ENCODE results near the gene TRIM44. TPM values are rescaled to one million over a fixed set of nuclear protein-coding genes. Genes with fewer than 3 reads are reported as not detected.

TRIM44 gene, protein sequence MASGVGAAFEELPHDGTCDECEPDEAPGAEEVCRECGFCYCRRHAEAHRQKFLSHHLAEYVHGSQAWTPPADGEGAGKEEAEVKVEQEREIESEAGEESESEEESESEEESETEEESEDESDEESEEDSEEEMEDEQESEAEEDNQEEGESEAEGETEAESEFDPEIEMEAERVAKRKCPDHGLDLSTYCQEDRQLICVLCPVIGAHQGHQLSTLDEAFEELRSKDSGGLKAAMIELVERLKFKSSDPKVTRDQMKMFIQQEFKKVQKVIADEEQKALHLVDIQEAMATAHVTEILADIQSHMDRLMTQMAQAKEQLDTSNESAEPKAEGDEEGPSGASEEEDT
- 10 to 100 TPM; 35.6 to 70.6 (median 43.2) TPM for total RNA-seq

GRCh38 chr11:35662649-35663407 lies at the start of gene TRIM44:
Gene TRIM44 (plus strand): TSS chr11:35662775. CDS start chr11:35663112, 337 bp downstream.
- Histone ChIP-seq H3K36me3 (peaks cover 0 to 5% of the 10 kb centered on the region in 2 donors), H3K4me1 (peaks cover 2 to 36% (median 8%) of the 10 kb centered on the region in 3 donors), H3K27ac (peak within 1 kb of the TSS; percentile 69 to 96 (median 94)), H3K4me3 (peak within 1 kb of the TSS; percentile 52 to 89), H3K9me3 (peaks cover 0 to 24% (median 3%) of the 10 kb centered on the region in 3 donors), H3K27me3 (no peaks in the 10 kb centered on the region)
- WGBS, 2 donors (ENCODE audit: low coverage in 1 of 2): 6% methylated on average over 11 of the region's 82 CpGs; no CpG with 5 or more reads in 1 of the 2 donors
- peak; percentile 92 for ATAC-seq
- TF ChIP-seq POLR2A (IDR thresholded peaks at IDR 0.05): peak in 1 of 2 donors; percentile 40
- peak; percentile 63 for TF ChIP-seq POLR2AphosphoS5 (IDR thresholded peaks at IDR 0.05)
- TF ChIP-seq EP300 (IDR thresholded peaks at IDR 0.05): no peak

DNA sequence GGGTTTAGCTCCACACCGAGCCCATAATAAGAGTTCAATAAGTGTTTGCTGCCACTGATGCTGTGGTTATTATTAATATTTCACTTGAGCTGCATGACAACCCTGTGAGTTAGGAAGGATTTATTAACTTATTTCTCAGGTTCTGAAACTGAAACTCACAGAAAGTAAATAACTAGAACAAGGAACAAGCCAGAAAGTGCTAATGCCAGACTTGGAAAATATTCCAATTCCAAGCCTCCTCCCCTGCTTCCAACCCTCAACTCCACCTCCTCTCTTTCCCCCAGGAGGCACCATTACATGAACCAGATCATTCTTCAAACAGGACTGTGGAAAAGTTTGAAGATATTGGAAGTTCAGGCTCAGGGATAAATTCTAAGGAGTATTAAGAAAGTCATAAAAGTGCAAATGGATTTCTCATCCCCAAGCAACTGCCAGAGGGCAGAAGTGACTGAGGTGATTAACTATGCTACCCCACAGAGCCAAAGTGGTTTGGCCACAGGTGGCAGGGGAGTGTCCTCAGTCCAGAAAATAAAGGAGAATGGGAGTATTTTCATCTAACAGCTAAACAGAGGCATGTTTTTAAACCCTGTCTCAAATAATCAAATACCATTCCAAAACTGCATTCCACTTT lies 47.5 kb upstream of the TRIM44 start:
- no peak for TF ChIP-seq POLR2A (IDR thresholded peaks at IDR 0.05)
- no peak for TF ChIP-seq POLR2AphosphoS5 (IDR thresholded peaks at IDR 0.05)
- TF ChIP-seq EP300 (IDR thresholded peaks at IDR 0.05): no peak
- no peak for TF ChIP-seq CTCF (IDR thresholded peaks at IDR 0.05)
- Histone ChIP-seq H3K27ac (no peak overlapping the region), H3K36me3 (no peaks in the 10 kb centered on the region), H3K27me3 (peaks cover 60% of the 10 kb centered on the region), H3K4me1 (peaks cover 0 to 27% (median 5%) of the 10 kb centered on the region in 3 donors), H3K4me3 (no peak overlapping the region), H3K9me3 (no peaks in the 10 kb centered on the region)
- WGBS, 2 donors (ENCODE audit: low coverage in 1 of 2): 40 to 71% methylated on average over 1 of the region's 1 CpG
- ATAC-seq: no peak

- no peak overlapping the region for H3K4me3 ChIP-seq
- no peaks in the 10 kb centered on the region for H3K36me3 ChIP-seq
- ATAC-seq: no peak
- TF ChIP-seq CTCF (IDR thresholded peaks at IDR 0.05) (peak; percentile 71 to 83 (median 75)), POLR2A (IDR thresholded peaks at IDR 0.05) (no peak)
- no peaks in the 10 kb centered on the region for H3K9me3 ChIP-seq
- no peak overlapping the region for H3K27ac ChIP-seq
- peaks cover 62% of the 10 kb centered on the region for H3K27me3 ChIP-seq
- H3K4me1 ChIP-seq: peaks cover 0 to 31% (median 8%) of the 10 kb centered on the region in 3 donors
- 21 to 26% methylated on average over 6 to 8 of the region's 8 CpGs for WGBS, 2 donors (ENCODE audit: low coverage in 1 of 2)
Observed at GRCh38 chr11:35615921-35616900, 46.4 kb upstream of the TRIM44 start.

DNA sequence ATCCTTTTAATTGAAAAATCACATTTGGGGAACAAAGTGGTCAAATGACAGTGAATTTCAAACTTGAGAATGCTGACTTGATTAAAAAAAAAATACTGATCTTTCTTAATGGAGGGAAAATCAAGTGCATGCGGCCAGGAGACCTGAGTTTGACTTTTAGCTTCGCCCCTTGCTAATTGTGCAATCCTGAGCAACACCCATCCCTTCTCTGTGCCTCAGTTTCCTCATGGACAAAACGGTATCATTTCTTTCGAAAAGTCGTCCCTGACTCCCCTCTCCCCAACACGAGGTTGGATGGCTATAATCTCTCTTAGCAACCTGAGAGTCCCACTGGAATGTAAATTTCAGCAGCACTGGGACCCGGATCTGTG lies 45.3 kb upstream of the TRIM44 start:
- Histone ChIP-seq H3K36me3 (no peaks in the 10 kb centered on the region), H3K27me3 (peaks cover 65% of the 10 kb centered on the region), H3K27ac (peak overlapping the region in 1 of 4 donors; percentile 83), H3K9me3 (no peaks in the 10 kb centered on the region), H3K4me3 (peak overlapping the region in 1 of 2 donors; percentile 68), H3K4me1 (peaks cover 0 to 31% (median 8%) of the 10 kb centered on the region in 3 donors)
- whole genome bisulfite sequencing, 2 donors (ENCODE audit: low coverage in 1 of 2): 58 to 91% methylated on average over 3 to 7 of the region's 7 CpGs
- TF ChIP-seq POLR2A (IDR thresholded peaks at IDR 0.05) (no peak), POLR2AphosphoS5 (IDR thresholded peaks at IDR 0.05) (no peak), CTCF (IDR thresholded peaks at IDR 0.05) (no peak), EP300 (IDR thresholded peaks at IDR 0.05) (no peak)
- no peak for ATAC-seq
